ENCODE results near the gene TMEM198. TPM values are rescaled to one million over a fixed set of nuclear protein-coding genes. Genes with fewer than 3 reads are reported as not detected.
A peak's percentile ranks its signal among the peaks of the same experiment; 100 is the strongest.

Gene TMEM198, protein sequence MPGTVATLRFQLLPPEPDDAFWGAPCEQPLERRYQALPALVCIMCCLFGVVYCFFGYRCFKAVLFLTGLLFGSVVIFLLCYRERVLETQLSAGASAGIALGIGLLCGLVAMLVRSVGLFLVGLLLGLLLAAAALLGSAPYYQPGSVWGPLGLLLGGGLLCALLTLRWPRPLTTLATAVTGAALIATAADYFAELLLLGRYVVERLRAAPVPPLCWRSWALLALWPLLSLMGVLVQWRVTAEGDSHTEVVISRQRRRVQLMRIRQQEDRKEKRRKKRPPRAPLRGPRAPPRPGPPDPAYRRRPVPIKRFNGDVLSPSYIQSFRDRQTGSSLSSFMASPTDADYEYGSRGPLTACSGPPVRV
- total RNA-seq (1 to 10 TPM; 1.3 to 7.1 TPM), polyA plus RNA-seq (1 to 10 TPM; 3.9 to 4.7 TPM)
- long read RNA-seq, donor 1, partial matches to known transcripts, result 0 of 1 reads
- long read RNA-seq, donor 1, other reads (novel, unspliced or antisense), result 0 of 1 reads
- long read RNA-seq, donor 2, result 0 reads
- long read RNA-seq, donor 3, result 0 reads
- long read RNA-seq, donor 4, result 0 reads
- long read RNA-seq, donor 5, result 0 reads

- TF ChIP-seq, protein P1, sequence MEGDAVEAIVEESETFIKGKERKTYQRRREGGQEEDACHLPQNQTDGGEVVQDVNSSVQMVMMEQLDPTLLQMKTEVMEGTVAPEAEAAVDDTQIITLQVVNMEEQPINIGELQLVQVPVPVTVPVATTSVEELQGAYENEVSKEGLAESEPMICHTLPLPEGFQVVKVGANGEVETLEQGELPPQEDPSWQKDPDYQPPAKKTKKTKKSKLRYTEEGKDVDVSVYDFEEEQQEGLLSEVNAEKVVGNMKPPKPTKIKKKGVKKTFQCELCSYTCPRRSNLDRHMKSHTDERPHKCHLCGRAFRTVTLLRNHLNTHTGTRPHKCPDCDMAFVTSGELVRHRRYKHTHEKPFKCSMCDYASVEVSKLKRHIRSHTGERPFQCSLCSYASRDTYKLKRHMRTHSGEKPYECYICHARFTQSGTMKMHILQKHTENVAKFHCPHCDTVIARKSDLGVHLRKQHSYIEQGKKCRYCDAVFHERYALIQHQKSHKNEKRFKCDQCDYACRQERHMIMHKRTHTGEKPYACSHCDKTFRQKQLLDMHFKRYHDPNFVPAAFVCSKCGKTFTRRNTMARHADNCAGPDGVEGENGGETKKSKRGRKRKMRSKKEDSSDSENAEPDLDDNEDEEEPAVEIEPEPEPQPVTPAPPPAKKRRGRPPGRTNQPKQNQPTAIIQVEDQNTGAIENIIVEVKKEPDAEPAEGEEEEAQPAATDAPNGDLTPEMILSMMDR (IDR thresholded peaks at IDR 0.05; ENCODE audit: control extremely low read depth, extremely low read depth), result no peak
- H3K27me3 ChIP-seq (ENCODE audit: control insufficient read depth in 3 of 3, insufficient read depth in 3 of 3, low read length in 2 of 3), result no peaks in the 10 kb centered on the region
- ATAC-seq (ENCODE audit: insufficient read depth, low FRiP score), result peak; percentile 83
- WGBS, 2 donors, result 1% methylated on average over 57 to 75 of the region's 75 CpGs
- H3K4me3 ChIP-seq, result peak within 1 kb of the TSS; percentile 63
- no peaks in the 10 kb centered on the region for H3K9me3 ChIP-seq (ENCODE audit: control insufficient read depth in 4 of 4, insufficient read depth in 3 of 4, low read length in 3 of 4)
- peak; percentile 99 to 100 (median 99) for DNase-seq
- peaks cover 0 to 33% (median 8%) of the 10 kb centered on the region in 5 donors for H3K4me1 ChIP-seq (ENCODE audit: control insufficient read depth in 5 of 5, insufficient read depth in 5 of 5, low read length in 5 of 5)
- H3K9ac ChIP-seq (ENCODE audit: insufficient read depth in 1 of 2, low read length in 2 of 2), result peak within 1 kb of the TSS; percentile 26 to 73
- peak within 1 kb of the TSS; percentile 88 to 96 for H3K27ac ChIP-seq (ENCODE audit: low read depth in 1 of 2, low read length in 1 of 2)
- peaks cover 3 to 14% (median 12%) of the 10 kb centered on the region in 4 donors for H3K36me3 ChIP-seq (ENCODE audit: control insufficient read depth in 4 of 4, insufficient read depth in 4 of 4, low read length in 4 of 4)
These were observed at the start of gene TMEM198, which contains the start of gene CHPF for GRCh38 chr2:219543596-219544358. Gene TMEM198, plus strand, starts transcription at chr2:219544028. Its CDS starts 700 bp downstream, at chr2:219544728. Gene CHPF, minus strand, starts transcription at chr2:219543809. Its CDS starts 271 bp downstream, at chr2:219543538.

DNA sequence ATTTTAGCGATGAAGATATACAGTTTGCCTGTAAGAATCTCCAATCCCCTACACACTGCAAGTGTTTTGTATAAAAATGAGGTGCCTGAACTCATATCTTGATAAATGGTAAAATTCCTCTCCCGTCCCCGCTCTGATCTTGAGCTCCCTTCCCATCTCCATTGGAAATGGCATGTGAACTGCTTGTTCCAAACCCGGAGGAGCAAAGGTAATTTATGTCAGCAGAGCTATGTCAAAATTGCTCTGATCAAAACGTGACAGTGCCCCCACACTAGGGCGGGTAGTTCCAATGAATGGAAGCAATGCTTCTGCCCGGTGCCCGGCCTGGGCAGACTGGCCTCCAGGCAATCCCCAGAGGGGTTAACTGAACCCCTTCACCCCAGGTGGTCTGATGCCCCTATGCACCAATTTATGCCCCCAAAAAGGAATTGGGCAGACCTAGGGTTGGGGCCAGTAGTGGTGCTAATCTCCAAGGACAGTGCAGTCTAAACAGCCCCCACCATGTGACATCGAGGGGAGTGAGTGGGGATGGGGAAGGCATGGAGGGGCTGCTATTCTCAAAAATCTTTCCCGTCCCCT is 48.8 kb upstream of the TMEM198 start:
- Histone ChIP-seq H3K36me3 (ENCODE audit: control insufficient read depth in 4 of 4, insufficient read depth in 4 of 4, low read length in 4 of 4) (no peaks in the 10 kb centered on the region), H3K27ac (ENCODE audit: low read depth in 1 of 2, low read length in 1 of 2) (no peak overlapping the region), H3K4me1 (ENCODE audit: control insufficient read depth in 5 of 5, insufficient read depth in 5 of 5, low read length in 5 of 5) (peaks cover 0 to 47% (median 14%) of the 10 kb centered on the region in 5 donors), H3K9me3 (ENCODE audit: control insufficient read depth in 4 of 4, insufficient read depth in 3 of 4, low read length in 3 of 4) (peaks cover 0 to 5% (median 0%) of the 10 kb centered on the region in 4 donors), H3K27me3 (ENCODE audit: control insufficient read depth in 3 of 3, insufficient read depth in 3 of 3, low read length in 2 of 3) (peaks cover 6 to 51% (median 23%) of the 10 kb centered on the region in 3 donors), H3K9ac (ENCODE audit: insufficient read depth in 1 of 2, low read length in 2 of 2) (no peak overlapping the region), H3K4me3 (no peak overlapping the region)
- TF ChIP-seq, protein P1 (IDR thresholded peaks at IDR 0.05; ENCODE audit: control extremely low read depth, extremely low read depth), result no peak
- no peak for ATAC-seq (ENCODE audit: insufficient read depth, low FRiP score)
- WGBS, 2 donors, result 16 to 22% methylated on average over 10 of the region's 10 CpGs
- DNase-seq, result no peak

GRCh38 chr2:219495531-219496122 is 48.2 kb upstream of the TMEM198 start:
- no peak overlapping the region for H3K27ac ChIP-seq (ENCODE audit: low read depth in 1 of 2, low read length in 1 of 2)

More at GRCh38 chr2:219495531-219496122, 48.2 kb upstream of the TMEM198 start:
- no peak overlapping the region for H3K9ac ChIP-seq (ENCODE audit: insufficient read depth in 1 of 2, low read length in 2 of 2)
- peaks cover 0 to 5% (median 0%) of the 10 kb centered on the region in 4 donors for H3K9me3 ChIP-seq (ENCODE audit: control insufficient read depth in 4 of 4, insufficient read depth in 3 of 4, low read length in 3 of 4)
- H3K36me3 ChIP-seq (ENCODE audit: control insufficient read depth in 4 of 4, insufficient read depth in 4 of 4, low read length in 4 of 4), result no peaks in the 10 kb centered on the region
- 29 to 30% methylated on average over 14 of the region's 14 CpGs for WGBS, 2 donors
- DNase-seq (peak; percentile 74 to 79 (median 76)), ATAC-seq (ENCODE audit: insufficient read depth, low FRiP score) (no peak)
- peaks cover 0 to 49% (median 16%) of the 10 kb centered on the region in 5 donors for H3K4me1 ChIP-seq (ENCODE audit: control insufficient read depth in 5 of 5, insufficient read depth in 5 of 5, low read length in 5 of 5)
- no peak overlapping the region for H3K4me3 ChIP-seq
- TF ChIP-seq, protein P1 (IDR thresholded peaks at IDR 0.05; ENCODE audit: control extremely low read depth, extremely low read depth), result no peak
- H3K27me3 ChIP-seq (ENCODE audit: control insufficient read depth in 3 of 3, insufficient read depth in 3 of 3, low read length in 2 of 3), result peaks cover 6 to 51% (median 23%) of the 10 kb centered on the region in 3 donors

Measured in lung (tissue), 16 donors.